SK-N-MC (cell line): ENCODE measurements around the gene CDC16.

Source experiments
- EZH2 ChIP-seq: fragments of 200-600 bp; sonication (generic); IDR thresholded peaks from one replicate; pipeline ENCODE4 v1.6.1; 2017; ENCODE audit warnings: antibody characterized with exemption
- POLR2AphosphoS5 ChIP-seq: IDR thresholded peaks from 2 replicates; pipeline ENCODE4 v1.6.1; 2012; ENCODE audit warnings: mild to moderate bottlenecking, low read depth, low read length, borderline replicate concordance

DNA sequence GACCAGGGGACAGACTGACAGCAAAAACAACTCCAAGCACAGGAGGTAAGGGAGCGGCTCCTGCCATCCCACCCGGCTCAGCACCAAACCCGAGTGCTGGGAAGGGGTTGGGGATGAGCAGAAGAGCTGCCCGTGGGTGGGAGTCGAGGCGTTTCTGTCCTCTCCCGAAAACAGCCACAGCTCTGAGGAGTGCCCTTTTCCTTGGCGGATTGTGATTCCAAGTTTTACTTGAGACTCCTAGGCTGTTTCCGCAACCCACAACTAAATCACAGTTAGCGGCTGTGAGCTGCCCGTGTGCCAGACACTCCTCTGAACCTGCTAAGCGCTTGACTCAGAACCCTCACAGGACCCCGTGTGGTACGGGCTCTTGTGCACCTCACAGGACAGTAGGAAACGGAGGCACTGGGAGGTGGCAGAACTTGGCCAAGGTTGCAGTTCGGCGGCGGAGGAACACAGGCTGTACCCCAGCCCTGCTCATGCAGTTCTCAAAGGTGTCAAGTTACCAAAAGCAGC lies 34.2 kb upstream of the CDC16 start:
- TF ChIP-seq EZH2 (no peak), POLR2AphosphoS5 (no peak)
